ENCODE measurements around the gene GCNT4.

GCNT4 gene

DNA sequence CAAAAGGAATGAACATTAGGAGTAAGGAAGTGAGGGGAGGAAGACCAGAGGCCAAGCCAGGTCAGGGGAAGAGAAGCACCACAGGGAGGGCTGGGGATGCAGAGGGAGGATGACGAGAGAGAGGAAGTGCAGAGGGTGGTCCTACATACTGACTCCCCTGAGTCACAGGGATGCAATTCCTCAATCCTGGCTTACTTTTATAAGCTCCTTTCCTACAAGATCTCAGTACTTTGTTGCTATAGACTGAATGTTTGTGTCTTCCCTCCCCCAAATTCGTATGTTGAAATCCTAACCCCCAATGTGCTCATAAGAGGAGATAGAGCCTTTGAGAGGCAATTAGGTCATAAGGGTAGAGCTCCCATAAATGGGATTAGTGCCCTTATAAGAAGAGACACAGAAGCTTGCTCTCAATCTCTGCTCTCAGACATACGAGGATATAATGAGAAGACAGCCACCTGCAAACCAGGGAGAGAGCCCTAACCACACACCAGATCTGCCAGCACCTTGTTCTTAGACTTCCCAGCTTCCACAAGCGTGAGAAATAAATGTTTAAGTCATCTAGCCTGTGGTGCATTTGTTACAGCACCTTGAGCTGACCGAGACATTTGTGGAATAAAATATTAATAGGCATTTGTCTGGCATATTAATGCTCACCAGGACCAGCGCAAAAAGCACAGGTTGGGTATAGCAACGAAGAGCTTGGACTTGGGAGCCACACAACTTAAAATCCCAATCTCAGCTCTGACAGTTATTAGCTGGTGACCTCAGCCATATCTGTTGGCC is 33.4 kb downstream of the GCNT4 start:
- DNase-seq (ENCODE audit: low read depth in 3 of 3, low spot score in 1 of 3) = no peak

DNA sequence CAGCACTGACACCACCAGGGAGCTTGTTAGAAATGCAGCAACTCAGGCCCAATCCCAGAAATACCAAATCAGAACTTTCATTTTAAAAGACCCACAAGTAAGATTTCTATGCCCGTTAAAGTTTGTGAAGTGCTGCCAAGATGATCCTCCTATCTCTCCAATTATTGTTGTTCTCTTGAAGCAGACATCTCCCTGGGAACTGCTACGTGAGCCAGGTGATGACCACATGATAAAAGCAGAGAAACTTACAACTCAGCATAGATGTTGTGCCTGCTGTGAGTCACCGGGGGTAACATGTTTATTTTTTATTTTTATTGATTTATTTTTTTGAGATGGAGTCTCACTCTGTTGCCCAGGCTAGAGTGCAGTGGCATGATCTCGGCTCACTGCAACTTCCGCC is 34.4 kb downstream of the GCNT4 start:
- DNase-seq (ENCODE audit: low read depth in 3 of 3, low spot score in 1 of 3) = no peak

DNA sequence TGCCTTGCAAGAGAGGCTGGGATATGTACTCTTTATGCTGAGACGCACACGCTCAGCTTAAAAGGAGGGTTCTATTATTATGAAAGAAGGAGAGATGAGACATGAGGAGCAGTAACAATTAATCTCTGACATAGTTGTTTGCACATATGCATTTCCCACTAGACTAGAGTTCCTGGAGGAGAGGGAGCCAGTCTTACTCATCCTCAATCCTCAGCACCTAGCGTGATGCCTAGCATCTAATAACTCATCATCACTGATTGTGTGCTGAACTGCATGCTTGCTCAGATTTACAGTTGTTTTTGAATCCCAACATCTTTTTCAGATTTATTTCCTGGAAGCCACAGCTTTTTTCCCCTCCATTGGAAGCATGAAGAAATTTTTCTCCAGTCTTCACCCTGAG is 35.5 kb downstream of the GCNT4 start:
- DNase-seq (ENCODE audit: low read depth in 3 of 3, low spot score in 1 of 3) = no peak

DNA sequence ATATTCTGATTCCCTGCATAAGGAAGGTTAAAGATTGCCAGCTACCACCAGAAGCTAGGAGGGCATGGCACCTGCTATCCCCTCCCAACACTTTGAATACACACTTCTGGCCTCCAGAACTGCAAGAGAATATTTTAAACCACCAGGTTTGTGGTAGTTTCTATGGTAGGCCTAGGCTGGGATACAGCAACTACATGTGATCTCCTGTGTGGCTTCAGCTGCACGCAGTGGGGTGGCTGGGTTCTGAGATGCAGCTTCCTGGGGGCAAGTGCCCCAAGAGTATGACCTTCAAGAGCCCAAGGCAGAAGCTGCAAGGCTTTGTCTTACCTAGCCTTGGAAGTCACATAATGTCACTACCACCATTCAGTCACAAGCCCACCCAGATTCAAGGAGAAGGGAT is 39.6 kb downstream of the GCNT4 start:
- DNase-seq (ENCODE audit: low read depth in 3 of 3, low spot score in 1 of 3) = no peak

DNA sequence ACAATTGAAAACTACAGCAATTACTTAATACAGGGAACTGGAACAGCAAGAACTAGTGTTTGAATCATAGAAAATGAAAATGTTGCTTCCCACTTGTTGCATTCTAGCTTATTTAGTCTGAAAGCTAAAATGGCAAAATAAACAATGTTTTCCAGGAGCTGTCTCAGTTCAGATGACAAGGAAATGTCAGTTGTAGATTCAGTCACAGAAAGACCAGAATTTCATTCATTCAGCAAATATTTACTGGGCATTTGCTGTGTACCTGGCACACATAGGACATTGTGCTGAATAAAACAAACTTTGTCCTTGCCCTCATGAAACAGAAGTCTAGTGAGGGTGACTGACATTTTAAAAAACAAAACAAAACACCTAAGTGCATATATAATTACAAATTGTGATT is 41.5 kb downstream of the GCNT4 start:
- DNase-seq (ENCODE audit: low read depth in 3 of 3, low spot score in 1 of 3) = no peak

DNA sequence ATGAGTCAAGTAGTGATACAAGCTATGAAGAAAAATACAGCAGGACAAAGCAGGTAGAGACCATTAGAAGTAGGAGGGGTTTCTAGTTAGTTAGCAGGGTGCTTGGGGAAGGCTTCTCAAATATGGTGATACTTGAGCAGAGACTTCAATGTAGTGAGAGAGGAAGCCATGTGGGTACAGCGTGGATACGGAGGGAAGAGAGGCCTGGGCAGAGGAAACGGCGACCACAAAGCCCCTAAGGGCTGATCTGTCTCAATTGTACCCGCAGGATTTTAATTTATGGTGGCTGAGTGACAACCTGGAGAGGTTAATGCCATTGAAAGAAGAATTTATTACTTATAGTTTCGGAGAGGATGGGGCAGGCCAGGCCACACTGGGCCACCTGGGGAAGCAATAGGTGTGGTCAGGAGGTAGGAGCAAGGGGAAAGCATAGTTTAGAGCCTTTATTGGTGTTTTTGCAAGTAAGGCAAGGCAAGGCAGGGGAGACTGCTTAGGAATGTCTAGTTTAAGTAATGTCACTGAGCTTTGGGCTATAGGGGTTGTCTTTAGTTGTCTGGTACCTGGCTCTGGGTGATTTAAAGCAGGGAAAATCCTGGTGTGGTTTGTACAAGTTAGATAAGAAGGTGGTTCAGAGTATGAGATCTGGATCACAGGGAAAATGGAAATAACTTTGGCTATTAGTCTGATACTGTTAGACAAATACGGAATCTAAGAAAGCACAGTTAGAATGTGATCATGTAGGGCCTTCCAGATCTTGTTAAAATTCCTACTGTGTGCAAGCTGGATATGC is 42.6 kb downstream of the GCNT4 start:
- no peak for DNase-seq (ENCODE audit: low read depth in 3 of 3, low spot score in 1 of 3)

DNA sequence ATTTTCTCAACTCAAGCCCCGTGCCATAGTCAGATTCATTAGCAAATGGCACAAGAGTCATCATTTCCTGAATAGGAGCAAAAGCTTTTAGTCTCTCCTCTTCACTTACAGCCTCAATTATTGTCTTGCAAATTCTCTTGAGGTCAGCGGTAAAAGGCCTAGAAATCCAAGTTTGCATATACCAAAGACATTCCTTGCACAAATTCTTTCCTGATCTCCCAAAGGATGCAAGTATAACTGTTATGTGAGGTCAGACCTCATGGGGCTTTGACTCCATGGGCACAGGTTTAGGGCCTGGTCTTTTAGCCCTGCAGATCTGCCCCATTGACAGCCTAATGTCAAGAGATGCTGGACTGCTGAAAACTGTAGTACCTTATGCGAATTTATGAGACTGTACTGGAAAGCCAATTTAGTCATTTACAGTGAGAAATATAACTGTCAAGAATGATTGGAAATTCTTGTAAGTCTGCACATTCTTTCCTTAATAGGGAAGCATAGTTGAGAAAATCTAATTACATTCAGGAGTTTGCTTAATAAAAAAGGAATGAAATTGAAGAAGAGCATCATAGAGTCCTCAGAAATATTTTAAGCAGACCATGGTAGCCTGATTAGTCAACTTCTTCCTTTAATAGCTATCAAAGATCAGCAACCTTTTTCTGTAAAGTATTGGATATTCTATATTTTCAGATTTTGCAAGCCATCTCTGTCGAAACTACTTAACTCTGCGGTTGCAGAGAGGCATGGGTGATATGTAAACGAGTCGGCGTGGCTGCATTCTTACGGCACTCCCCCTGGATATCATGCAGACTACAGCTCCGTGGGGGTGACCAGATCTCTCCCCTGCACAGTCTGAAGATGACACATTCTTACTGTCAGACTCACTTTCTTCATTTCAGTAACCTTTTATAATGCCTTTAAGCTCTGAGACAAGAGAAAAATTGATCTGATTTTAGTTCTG is 45.2 kb downstream of the GCNT4 start:
- no peak for DNase-seq (ENCODE audit: low read depth in 3 of 3, low spot score in 1 of 3)

DNA sequence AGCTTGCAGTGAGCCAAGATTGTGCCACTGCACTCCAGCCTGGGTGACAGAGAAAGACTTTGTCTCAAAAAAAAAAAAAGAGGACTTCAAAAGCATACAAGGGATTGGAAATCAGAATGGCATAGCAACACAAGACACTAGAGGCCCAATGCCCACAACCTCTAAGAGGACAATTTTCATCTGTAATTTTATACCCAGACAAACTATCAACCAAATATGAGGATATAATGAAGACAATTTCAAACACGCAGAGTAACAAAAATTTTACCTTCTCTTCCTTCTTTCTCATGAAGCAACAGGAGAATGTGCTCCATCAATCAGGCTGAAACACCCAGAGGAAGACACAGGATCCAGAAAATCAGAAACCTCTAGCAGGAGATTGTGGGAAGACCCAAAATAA is 46.8 kb downstream of the GCNT4 start:
- no peak for DNase-seq (ENCODE audit: low read depth in 3 of 3, low spot score in 1 of 3)

All from stimulated activated CD4-positive, alpha-beta T cell treated with anti-CD3 and anti-CD28 coated beads, TNF-alpha, amount 100 ng/mL, for 1 hour (primary cell).